ENCODE data around the gene RTF2. TPM values are rescaled to one million over a fixed set of nuclear protein-coding genes. Genes with fewer than 3 reads are reported as not detected.
A peak's percentile ranks its signal among the peaks of the same experiment; 100 is the strongest.

RTF2 gene
- total and polyA plus RNA-seq, 2 experiments from 2014 or later = 28.2 to 53.7 TPM

DNA sequence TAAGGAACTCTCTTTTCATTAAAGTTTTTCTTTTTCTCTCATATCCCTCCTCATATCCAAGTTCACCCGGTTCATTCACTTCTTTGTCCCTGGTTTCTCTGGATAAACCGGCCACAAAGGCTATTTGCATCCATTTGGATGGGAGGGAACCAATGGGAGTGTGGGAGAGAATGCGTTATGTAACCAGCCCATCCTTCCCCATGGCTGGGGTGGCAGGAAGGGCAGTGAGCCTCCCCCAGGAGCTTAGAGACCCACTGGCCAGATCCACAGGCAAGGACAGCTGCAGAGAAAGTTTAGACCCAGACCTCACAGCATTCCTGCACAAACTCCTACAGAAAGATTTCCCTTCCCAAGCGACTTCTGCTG is 45.6 kb upstream of the RTF2 start:
- Mint-ChIP-seq H3K27ac (no peak overlapping the region), H3K36me3 (ENCODE audit: low read depth) (no peaks in the 10 kb centered on the region), H3K27me3 (ENCODE audit: insufficient read depth, low read depth, poor library complexity) (peaks cover 35% of the 10 kb centered on the region), H3K9me3 (no peaks in the 10 kb centered on the region), H3K4me3 (no peak overlapping the region), H3K4me1 (peaks cover 15% of the 10 kb centered on the region)
- Histone ChIP-seq H3K79me2 (replicated peaks; ENCODE audit: insufficient read depth) (no peaks in the 10 kb centered on the region), H4K20me1 (replicated peaks; ENCODE audit: insufficient read depth) (no peaks in the 10 kb centered on the region), H3F3A (replicated peaks; ENCODE audit: low read depth) (no peaks in the 10 kb centered on the region), H2AFZ (no peak overlapping the region), H3K4me2 (0 out of 2 replicates have a peak overlapping the region, but pooled peaks have one; percentile 44), H3K36me3 (ENCODE audit: insufficient read depth) (no peaks in the 10 kb centered on the region), H3K4me3 (no peak overlapping the region), H3K9me2 (ENCODE audit: insufficient read depth) (no peaks in the 10 kb centered on the region), H3K4me1 (ENCODE audit: insufficient read depth) (no peaks in the 10 kb centered on the region), H3K27ac (ENCODE audit: low read depth) (no peak overlapping the region), H3K27me3 (ENCODE audit: insufficient read depth) (peaks cover 16% of the 10 kb centered on the region; the same call in 1 of the 2 replicates)
- TF ChIP-seq, protein P1, sequence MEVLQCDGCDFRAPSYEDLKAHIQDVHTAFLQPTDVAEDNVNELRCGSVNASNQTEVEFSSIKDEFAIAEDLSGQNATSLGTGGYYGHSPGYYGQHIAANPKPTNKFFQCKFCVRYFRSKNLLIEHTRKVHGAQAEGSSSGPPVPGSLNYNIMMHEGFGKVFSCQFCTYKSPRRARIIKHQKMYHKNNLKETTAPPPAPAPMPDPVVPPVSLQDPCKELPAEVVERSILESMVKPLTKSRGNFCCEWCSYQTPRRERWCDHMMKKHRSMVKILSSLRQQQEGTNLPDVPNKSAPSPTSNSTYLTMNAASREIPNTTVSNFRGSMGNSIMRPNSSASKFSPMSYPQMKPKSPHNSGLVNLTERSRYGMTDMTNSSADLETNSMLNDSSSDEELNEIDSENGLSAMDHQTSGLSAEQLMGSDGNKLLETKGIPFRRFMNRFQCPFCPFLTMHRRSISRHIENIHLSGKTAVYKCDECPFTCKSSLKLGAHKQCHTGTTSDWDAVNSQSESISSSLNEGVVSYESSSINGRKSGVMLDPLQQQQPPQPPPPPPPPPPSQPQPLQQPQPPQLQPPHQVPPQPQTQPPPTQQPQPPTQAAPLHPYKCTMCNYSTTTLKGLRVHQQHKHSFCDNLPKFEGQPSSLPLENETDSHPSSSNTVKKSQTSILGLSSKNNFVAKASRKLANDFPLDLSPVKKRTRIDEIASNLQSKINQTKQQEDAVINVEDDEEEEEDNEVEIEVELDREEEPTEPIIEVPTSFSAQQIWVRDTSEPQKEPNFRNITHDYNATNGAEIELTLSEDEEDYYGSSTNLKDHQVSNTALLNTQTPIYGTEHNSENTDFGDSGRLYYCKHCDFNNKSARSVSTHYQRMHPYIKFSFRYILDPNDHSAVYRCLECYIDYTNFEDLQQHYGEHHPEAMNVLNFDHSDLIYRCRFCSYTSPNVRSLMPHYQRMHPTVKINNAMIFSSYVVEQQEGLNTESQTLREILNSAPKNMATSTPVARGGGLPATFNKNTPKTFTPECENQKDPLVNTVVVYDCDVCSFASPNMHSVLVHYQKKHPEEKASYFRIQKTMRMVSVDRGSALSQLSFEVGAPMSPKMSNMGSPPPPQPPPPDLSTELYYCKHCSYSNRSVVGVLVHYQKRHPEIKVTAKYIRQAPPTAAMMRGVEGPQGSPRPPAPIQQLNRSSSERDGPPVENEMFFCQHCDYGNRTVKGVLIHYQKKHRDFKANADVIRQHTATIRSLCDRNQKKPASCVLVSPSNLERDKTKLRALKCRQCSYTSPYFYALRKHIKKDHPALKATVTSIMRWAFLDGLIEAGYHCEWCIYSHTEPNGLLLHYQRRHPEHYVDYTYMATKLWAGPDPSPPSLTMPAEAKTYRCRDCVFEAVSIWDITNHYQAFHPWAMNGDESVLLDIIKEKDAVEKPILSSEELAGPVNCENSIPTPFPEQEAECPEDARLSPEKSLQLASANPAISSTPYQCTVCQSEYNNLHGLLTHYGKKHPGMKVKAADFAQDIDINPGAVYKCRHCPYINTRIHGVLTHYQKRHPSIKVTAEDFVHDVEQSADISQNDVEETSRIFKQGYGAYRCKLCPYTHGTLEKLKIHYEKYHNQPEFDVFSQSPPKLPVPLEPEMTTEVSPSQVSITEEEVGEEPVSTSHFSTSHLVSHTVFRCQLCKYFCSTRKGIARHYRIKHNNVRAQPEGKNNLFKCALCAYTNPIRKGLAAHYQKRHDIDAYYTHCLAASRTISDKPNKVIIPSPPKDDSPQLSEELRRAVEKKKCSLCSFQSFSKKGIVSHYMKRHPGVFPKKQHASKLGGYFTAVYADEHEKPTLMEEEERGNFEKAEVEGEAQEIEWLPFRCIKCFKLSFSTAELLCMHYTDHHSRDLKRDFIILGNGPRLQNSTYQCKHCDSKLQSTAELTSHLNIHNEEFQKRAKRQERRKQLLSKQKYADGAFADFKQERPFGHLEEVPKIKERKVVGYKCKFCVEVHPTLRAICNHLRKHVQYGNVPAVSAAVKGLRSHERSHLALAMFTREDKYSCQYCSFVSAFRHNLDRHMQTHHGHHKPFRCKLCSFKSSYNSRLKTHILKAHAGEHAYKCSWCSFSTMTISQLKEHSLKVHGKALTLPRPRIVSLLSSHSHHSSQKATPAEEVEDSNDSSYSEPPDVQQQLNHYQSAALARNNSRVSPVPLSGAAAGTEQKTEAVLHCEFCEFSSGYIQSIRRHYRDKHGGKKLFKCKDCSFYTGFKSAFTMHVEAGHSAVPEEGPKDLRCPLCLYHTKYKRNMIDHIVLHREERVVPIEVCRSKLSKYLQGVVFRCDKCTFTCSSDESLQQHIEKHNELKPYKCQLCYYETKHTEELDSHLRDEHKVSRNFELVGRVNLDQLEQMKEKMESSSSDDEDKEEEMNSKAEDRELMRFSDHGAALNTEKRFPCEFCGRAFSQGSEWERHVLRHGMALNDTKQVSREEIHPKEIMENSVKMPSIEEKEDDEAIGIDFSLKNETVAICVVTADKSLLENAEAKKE (CRISPR knock-in tag; IDR thresholded peaks at IDR 0.05) = no peak
- TF ChIP-seq EZH2 (IDR thresholded peaks at IDR 0.05; ENCODE audit: low read depth, unreplicated experiment) = no peak
- no peak for TF ChIP-seq EZH2phosphoT487 (IDR thresholded peaks at IDR 0.05; ENCODE audit: unreplicated experiment)
- no peak for TF ChIP-seq CREB1 (CRISPR knock-in tag; IDR thresholded peaks at IDR 0.05; ENCODE audit: low read depth)
- no peak for TF ChIP-seq STAT1 (IDR thresholded peaks at IDR 0.05; ENCODE audit: unreplicated experiment)
- TF ChIP-seq, protein P2, sequence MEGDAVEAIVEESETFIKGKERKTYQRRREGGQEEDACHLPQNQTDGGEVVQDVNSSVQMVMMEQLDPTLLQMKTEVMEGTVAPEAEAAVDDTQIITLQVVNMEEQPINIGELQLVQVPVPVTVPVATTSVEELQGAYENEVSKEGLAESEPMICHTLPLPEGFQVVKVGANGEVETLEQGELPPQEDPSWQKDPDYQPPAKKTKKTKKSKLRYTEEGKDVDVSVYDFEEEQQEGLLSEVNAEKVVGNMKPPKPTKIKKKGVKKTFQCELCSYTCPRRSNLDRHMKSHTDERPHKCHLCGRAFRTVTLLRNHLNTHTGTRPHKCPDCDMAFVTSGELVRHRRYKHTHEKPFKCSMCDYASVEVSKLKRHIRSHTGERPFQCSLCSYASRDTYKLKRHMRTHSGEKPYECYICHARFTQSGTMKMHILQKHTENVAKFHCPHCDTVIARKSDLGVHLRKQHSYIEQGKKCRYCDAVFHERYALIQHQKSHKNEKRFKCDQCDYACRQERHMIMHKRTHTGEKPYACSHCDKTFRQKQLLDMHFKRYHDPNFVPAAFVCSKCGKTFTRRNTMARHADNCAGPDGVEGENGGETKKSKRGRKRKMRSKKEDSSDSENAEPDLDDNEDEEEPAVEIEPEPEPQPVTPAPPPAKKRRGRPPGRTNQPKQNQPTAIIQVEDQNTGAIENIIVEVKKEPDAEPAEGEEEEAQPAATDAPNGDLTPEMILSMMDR (conservative IDR thresholded peaks at IDR 0.05; ENCODE audit: low read depth in 2 of 2) = no peak
- TF ChIP-seq ZNF331 (CRISPR knock-in tag; IDR thresholded peaks at IDR 0.05; ENCODE audit: low read depth) = no peak
- no peak for TF ChIP-seq JUNB (IDR thresholded peaks at IDR 0.05; ENCODE audit: unreplicated experiment)
- TF ChIP-seq NANOG (IDR thresholded peaks at IDR 0.05; ENCODE audit: borderline replicate concordance) = no peak
- TF ChIP-seq, protein P3, sequence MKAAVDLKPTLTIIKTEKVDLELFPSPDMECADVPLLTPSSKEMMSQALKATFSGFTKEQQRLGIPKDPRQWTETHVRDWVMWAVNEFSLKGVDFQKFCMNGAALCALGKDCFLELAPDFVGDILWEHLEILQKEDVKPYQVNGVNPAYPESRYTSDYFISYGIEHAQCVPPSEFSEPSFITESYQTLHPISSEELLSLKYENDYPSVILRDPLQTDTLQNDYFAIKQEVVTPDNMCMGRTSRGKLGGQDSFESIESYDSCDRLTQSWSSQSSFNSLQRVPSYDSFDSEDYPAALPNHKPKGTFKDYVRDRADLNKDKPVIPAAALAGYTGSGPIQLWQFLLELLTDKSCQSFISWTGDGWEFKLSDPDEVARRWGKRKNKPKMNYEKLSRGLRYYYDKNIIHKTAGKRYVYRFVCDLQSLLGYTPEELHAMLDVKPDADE (IDR thresholded peaks at IDR 0.05) = no peak
- TF ChIP-seq ZNF114 (CRISPR knock-in tag; IDR thresholded peaks at IDR 0.05) = no peak
- TF ChIP-seq POLR2AphosphoS5 (IDR thresholded peaks at IDR 0.05; ENCODE audit: low read depth) = no peak
- TF ChIP-seq, protein P4, sequence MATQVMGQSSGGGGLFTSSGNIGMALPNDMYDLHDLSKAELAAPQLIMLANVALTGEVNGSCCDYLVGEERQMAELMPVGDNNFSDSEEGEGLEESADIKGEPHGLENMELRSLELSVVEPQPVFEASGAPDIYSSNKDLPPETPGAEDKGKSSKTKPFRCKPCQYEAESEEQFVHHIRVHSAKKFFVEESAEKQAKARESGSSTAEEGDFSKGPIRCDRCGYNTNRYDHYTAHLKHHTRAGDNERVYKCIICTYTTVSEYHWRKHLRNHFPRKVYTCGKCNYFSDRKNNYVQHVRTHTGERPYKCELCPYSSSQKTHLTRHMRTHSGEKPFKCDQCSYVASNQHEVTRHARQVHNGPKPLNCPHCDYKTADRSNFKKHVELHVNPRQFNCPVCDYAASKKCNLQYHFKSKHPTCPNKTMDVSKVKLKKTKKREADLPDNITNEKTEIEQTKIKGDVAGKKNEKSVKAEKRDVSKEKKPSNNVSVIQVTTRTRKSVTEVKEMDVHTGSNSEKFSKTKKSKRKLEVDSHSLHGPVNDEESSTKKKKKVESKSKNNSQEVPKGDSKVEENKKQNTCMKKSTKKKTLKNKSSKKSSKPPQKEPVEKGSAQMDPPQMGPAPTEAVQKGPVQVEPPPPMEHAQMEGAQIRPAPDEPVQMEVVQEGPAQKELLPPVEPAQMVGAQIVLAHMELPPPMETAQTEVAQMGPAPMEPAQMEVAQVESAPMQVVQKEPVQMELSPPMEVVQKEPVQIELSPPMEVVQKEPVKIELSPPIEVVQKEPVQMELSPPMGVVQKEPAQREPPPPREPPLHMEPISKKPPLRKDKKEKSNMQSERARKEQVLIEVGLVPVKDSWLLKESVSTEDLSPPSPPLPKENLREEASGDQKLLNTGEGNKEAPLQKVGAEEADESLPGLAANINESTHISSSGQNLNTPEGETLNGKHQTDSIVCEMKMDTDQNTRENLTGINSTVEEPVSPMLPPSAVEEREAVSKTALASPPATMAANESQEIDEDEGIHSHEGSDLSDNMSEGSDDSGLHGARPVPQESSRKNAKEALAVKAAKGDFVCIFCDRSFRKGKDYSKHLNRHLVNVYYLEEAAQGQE (IDR thresholded peaks at IDR 0.05; ENCODE audit: unreplicated experiment) = no peak
- ATAC-seq (peak; percentile 77), DNase-seq (ENCODE audit: low spot score) (peak; percentile 57)
